Erythroblast (primary cell): ENCODE data around the gene SNX27.

Experiments
- GATA1 ChIP-seq: IDR thresholded peaks from 2 replicates; pipeline ENCODE4 v1.6.1; 2011; ENCODE audit warnings: low read depth, mild to moderate bottlenecking, control low read depth, low read length, moderate library complexity
- POLR2A ChIP-seq: IDR thresholded peaks from 2 replicates; pipeline ENCODE4 v1.6.1; 2011; ENCODE audit warnings: mild to moderate bottlenecking, low read length

DNA sequence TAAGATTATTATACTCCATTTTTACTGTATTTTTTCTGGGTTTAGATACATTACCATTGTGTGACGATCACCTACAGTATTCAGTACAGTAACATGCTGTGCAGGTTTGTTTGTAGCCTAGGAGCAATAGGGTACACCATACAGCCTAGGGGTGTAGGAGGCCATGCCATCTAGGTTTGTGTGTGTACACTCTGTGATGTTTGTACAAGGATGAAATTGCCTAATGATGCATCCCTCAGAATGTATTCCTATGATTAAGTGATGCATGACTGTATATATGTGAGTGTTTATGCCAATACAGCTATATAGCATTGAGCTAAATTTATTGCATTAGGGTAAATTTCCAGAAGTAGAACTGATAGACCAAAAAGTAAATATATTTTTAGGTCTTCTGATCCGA lies 48.5 kb upstream of the SNX27 start:
- no peak for TF ChIP-seq POLR2A
- TF ChIP-seq GATA1: no peak
